Adrenal gland (tissue), 12 donors: Measurements from ENCODE around the gene PPP1R14B. TPM values are rescaled to one million over a fixed set of nuclear protein-coding genes. Genes with fewer than 3 reads are reported as not detected.

ENCODE experiments used
- DNase-seq, 7 donors: peaks; one replicate each; pipeline ENCODE4 v3.0.0-alpha.2; 2019 to 2020
- H3K27ac ChIP-seq, 5 donors: fragments of 200-600 bp; sonication (generic) in 4 of 5; 1 replicate in 3 of 5; 2 replicates in 2 of 5; pipeline versions ENCODE4 v1.5.1 to v1.8.0; 2016 to 2020; ENCODE audit warnings: mild to moderate bottlenecking in 1 of 5
- H3K27me3 ChIP-seq: fragments of 200-600 bp; 2 replicates; pipeline ENCODE4 v1.8.0; 2021
- H3K36me3 ChIP-seq, 2 donors: fragments of 200-600 bp; replicated peaks in 1 of 2; 1 replicate in 1 of 2; 2 replicates in 1 of 2; pipeline versions ENCODE4 v1.5.1 to v1.8.0; 2018 to 2022
- H3K4me1 ChIP-seq, 2 donors: fragments of 200-600 bp; replicated peaks in 1 of 2; 1 replicate in 1 of 2; 2 replicates in 1 of 2; pipeline versions ENCODE4 v1.5.1 to v1.8.0; 2018 to 2021
- H3K4me3 ChIP-seq, 4 donors: fragments of 200-600 bp; sonication (generic) in 3 of 4; one replicate each; pipeline ENCODE4 v1.5.1; 2016 to 2018
- H3K9me3 ChIP-seq, 3 donors: fragments of 200-600 bp; sonication (generic) in 1 of 3; replicated peaks in 1 of 3; 1 replicate in 2 of 3; 2 replicates in 1 of 3; pipeline versions ENCODE4 v1.5.1 to v1.8.0; 2016 to 2021
- CTCF ChIP-seq, 6 experiments: fragments of 450-650 bp in 4 of 6; fragments of 200-600 bp in 2 of 6; sonication (generic) in 1 of 6; IDR thresholded peaks; 1 replicate in 5 of 6; 2 replicates in 1 of 6; pipeline versions ENCODE4 v1.5.1 to v1.8.0; 2016 to 2021; ENCODE audit warnings: antibody characterized with exemption in 6 of 6, mild to moderate bottlenecking in 2 of 6, moderate library complexity in 1 of 6
- POLR2A ChIP-seq, 2 donors: fragments of 450-650 bp; IDR thresholded peaks; one replicate each; pipeline ENCODE4 v1.6.1; 2017; ENCODE audit warnings: antibody characterized with exemption in 2 of 2, mild to moderate bottlenecking in 2 of 2, moderate library complexity in 1 of 2
- WGBS, 4 donors: extraction: QIAGEN DNeasy Blood & Tissue Kit in 2 of 4; methylation state at CpG; one replicate each; pipeline versions ENCODE4 v1.1.5 to v1.1.7; 2013 to 2017; 5-methylcytosine and 5-hydroxymethylcytosine counted together
- intact Hi-C, 2 donors: fragments of 100-400 bp; cut with DNase I; formaldehyde crosslinking; loops; one replicate each; pipeline versions ENCODE4 v1.14.1 to v1.15.0; 2022 to 2023
- polyA plus RNA-seq, 3 donors: library from polyadenylated mRNA; stranded (reverse); fragments of 200-250 nt in 2 of 3; fragments of 350-450 nt in 1 of 3; fragmentation: Illumina TruSeq in 1 of 3; extraction: RNeasy Lipid Tissue Mini Kit (QIAGEN cat#74804) in 1 of 3; gene quantifications; one replicate each; pipeline ENCODE4 v1.2.3, GENCODE V29; 2013 to 2014
- total RNA-seq, 9 donors: library from RNA; depleted of rRNA in 4 of 9; stranded (reverse); fragments of >200 nt in 4 of 9; fragments of 120-200 nt in 1 of 9; fragmentation: NEBNext Ultra II Directional in 1 of 9; extraction: Animal tissue kit (Norgen Biotek cat#: 25700) in 1 of 9; gene quantifications; one replicate each; pipeline versions ENCODE4 v1.1.0 to v1.2.4, GENCODE V29; 2013 to 2023
- donor health status: healthy with polysubstance abuse.
- donor health status: Bipolar disorder and iron deficiency.
- donor health status: DM: yes; HTN: yes; CAD: no.
- donor health status: DM: no; HTN: no; CAD: no.
- donor health status: DM: no; HTN: no; CAD: no.
- donor health status: DM: yes; HTN: yes; CAD: no.

PPP1R14B gene
- total and polyA plus RNA-seq, 12 donors, result 77.2 to 331 (median 131) TPM

DNA sequence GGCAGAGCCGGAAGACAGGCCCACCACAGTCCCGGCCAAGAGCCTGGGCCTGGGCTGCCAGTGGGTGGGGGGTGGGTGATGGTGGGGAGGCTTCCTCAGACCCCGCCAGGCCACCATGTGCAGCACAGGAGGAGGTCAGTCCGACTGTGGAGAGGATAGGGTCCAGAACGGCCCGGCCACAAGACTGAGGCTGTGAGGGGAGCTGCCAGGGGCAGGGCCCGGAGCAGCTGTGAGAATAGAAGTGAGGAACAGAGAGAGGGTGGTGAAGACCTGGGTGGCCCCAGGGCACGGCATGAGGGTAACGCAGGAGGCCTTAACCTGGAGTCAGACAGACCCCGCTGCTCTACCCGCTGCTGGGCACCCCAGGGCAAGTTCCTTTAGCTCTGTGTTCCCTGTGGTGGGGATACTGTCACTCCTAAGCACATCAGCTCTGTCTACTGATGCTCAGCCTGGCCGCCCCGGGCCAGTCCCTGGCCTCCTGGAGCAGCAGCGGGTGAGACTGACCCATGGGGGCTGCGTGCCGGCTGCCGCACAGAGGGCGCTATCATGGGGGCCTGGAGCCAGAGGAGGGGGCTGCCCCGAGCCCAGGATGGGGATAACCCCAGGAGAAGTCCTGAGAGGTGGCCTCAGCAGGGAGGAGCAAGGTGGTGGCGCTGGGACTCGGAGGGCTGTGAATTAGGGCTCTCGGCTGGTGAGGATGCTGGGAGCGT lies 38.5 kb downstream of the PPP1R14B start:
- no peaks in the 10 kb centered on the region for H3K9me3 ChIP-seq
- no peak for TF ChIP-seq POLR2A (IDR thresholded peaks at IDR 0.05)
- TF ChIP-seq CTCF (IDR thresholded peaks at IDR 0.05), result no peak
- H3K27me3 ChIP-seq, result no peaks in the 10 kb centered on the region
- peak overlapping the region in 4 of 5 donors; percentile 67 to 88 (median 80) for H3K27ac ChIP-seq
- peak in 1 of 7 donors; percentile 12 for DNase-seq
- WGBS, 4 donors, result 74 to 86% (median 79%) methylated on average over 15 to 23 of the region's 23 CpGs
- peaks cover 0 to 10% of the 10 kb centered on the region in 2 donors for H3K36me3 ChIP-seq
- peaks cover 8 to 24% of the 10 kb centered on the region in 2 donors for H3K4me1 ChIP-seq
- intact Hi-C loops, result loop anchor here in 1 of 2 donors (5.0 kb wide), 1 partner anchor 89 kb away; no protein-coding TSS in a partner anchor
- peak overlapping the region in 1 of 4 donors; percentile 48 for H3K4me3 ChIP-seq

DNA sequence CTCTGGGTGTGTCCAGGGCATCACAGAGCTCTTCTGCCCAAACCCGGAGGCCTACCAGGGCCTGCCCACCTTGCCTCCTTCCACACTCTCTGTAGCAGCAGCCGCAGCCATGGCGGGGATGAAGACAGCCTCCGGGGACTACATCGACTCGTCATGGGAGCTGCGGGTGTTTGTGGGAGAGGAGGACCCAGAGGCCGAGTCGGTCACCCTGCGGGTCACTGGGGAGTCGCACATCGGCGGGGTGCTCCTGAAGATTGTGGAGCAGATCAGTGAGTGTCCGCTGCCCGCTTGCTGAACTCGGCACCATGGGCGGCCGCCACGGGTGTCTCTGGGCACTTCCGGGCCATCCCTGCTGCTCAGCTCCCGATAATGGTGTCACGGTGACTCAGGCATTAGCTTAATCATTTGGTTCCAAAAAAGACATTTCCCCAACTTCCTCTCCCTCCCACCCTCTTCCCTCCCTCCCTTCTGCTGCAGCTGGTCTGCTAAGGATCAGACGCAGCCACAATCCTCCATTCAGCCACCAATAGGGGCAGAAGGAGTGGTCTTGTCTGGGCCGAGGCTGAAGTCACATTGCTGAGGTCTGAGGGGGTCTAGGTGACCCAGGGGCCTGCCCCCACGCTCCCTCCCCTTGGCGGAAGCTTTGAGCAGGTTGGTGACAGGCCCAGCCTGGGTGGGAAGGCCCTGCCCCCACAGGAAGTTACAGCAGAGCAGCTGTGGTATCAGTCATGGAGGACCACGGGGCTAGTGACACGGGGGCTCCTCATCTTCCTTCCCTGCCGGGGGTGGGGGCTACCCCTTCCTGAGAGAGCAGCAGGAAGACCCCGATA lies 39.3 kb downstream of the PPP1R14B start:
- TF ChIP-seq CTCF (IDR thresholded peaks at IDR 0.05) (peak in 1 of 6 experiments; percentile 8), POLR2A (IDR thresholded peaks at IDR 0.05) (peak in 1 of 2 donors; percentile 28)
- Histone ChIP-seq H3K4me1 (peaks cover 8 to 24% of the 10 kb centered on the region in 2 donors), H3K27me3 (no peaks in the 10 kb centered on the region), H3K27ac (peak overlapping the region in 4 of 5 donors; percentile 67 to 88 (median 80)), H3K36me3 (peaks cover 0 to 18% of the 10 kb centered on the region in 2 donors), H3K9me3 (no peaks in the 10 kb centered on the region), H3K4me3 (peak overlapping the region in 1 of 4 donors; percentile 48)
- 23 to 47% (median 40%) methylated on average over 8 to 30 of the region's 30 CpGs for WGBS, 4 donors
- intact Hi-C loops, result loop anchor here in 1 of 2 donors (5.0 kb wide), 1 partner anchor 90 kb away; no protein-coding TSS in a partner anchor
- DNase-seq, result peak in 6 of 7 donors; percentile 61 to 81 (median 64)

DNA sequence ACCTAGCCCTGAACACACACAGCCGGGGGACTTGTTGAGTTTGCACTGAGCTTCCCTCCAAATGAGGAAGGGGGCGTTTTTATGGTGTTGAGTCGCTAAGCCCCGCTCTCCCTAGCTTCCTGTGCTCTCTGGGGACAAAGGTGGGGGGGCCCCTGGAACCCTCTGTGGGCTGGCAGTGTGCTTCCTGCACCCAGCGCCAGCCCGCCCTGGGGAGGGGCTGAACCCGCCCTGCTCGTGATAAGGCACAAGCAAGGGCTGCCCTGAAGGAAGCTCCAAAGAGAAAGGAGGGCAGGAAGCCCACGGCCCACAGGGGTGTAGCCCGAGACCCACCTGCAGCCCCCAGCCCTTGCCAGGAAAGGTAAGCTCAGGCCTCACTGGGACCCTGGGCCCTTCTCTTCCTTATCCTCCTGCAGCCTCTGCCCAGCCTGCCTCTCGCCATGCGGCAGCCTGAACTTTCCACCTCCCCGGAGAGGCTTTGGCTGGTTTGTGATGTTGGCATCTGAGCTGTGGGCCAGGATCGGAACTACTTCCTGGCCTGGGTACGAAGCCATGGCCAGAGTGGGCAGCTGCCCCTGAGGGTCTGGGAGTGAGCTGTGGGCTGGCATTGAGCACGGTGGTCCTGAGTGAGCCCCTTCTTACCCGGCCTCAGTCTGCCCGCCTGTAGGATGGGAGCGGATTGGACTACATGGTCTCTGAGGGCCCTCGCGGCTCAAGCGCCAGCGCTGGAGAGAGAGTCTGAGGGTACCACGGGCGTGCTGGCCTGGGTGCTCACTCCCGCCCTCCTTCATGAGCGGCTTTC lies 40.1 kb downstream of the PPP1R14B start, which contains the start of gene FERMT3:
Gene FERMT3, plus strand, starts transcription at position 265 of the 799 bp plus-strand sequence. CDS start 644 bp downstream, outside the sequence.
- Histone ChIP-seq H3K27ac (peak within 1 kb of the TSS in 4 of 5 donors; percentile 67 to 88 (median 80)), H3K4me1 (peaks cover 8 to 24% of the 10 kb centered on the region in 2 donors), H3K9me3 (no peaks in the 10 kb centered on the region), H3K27me3 (no peaks in the 10 kb centered on the region), H3K4me3 (peak within 1 kb of the TSS in 1 of 4 donors; percentile 48), H3K36me3 (peaks cover 0 to 26% of the 10 kb centered on the region in 2 donors)
- 63 to 77% (median 68%) methylated on average over 14 to 27 of the region's 27 CpGs for WGBS, 4 donors
- TF ChIP-seq POLR2A (IDR thresholded peaks at IDR 0.05), result peak in 1 of 2 donors; percentile 12
- TF ChIP-seq CTCF (IDR thresholded peaks at IDR 0.05), result no peak
- peak in 4 of 7 donors; percentile 59 to 74 (median 67) for DNase-seq
- intact Hi-C loops, result loop anchor here in 1 of 2 donors (5.0 kb wide), 1 partner anchor 91 kb away; no protein-coding TSS in a partner anchor
